NCI-H187 treated with DMSO at 0.1 percent for 48 hours (cell line): ENCODE measurements around the gene MAS1L.

Experiments used
- DNase-seq: peaks from one replicate; lab custom pipeline; 2025; lab: John Stamatoyannopoulos, UW

MAS1L gene, protein sequence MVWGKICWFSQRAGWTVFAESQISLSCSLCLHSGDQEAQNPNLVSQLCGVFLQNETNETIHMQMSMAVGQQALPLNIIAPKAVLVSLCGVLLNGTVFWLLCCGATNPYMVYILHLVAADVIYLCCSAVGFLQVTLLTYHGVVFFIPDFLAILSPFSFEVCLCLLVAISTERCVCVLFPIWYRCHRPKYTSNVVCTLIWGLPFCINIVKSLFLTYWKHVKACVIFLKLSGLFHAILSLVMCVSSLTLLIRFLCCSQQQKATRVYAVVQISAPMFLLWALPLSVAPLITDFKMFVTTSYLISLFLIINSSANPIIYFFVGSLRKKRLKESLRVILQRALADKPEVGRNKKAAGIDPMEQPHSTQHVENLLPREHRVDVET

DNA sequence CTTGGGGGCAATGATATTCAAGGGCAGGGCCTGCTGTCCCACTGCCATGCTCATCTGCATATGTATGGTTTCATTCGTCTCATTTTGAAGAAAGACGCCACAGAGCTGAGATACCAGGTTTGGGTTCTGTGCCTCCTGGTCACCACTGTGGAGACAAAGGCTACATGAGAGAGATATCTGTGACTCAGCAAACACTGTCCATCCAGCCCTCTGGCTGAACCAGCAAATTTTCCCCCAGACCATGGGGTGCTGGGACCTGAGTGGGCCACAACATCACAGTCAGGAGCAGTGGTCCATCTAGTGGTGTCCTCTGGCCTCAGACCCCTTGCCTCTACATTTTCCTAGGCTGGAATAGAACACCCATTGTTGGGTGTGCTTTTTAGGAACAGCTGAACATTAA is at the start of gene MAS1L:
Gene MAS1L, minus strand, starts transcription at position 297 of the 400 bp plus-strand sequence. Its CDS starts 54 bp downstream, at position 243.
- no peak for DNase-seq

DNA sequence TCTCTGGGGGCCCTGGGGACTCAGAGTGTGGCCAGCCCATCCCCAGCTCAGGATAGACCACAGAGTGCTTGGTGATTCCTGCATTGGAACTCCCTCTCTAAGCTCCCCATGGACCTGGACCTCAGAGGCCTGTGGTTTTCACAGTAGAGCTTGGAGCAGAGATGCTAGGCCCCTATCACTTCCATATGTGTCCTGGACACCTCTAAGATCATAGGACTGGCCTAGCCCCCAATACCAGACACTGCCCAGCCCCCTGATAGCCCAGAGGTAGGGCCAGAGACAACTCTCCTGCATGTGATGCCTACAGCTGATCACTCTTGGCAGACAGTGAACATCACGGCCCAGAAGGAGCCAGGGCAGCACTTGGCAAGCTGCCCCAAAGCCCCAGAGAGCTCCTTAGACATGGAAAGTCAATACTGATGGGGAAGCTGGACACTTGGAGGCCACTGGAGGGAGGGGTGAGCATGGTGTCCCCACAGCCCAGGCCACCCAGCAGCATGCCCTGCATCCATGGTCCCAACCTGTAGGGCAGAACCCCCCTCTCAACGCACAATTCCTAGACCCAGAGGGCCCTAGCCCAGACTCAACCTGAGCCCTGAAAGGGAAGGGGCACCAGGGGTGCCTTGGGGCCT is 44.7 kb upstream of the MAS1L start:
- no peak for DNase-seq

DNA sequence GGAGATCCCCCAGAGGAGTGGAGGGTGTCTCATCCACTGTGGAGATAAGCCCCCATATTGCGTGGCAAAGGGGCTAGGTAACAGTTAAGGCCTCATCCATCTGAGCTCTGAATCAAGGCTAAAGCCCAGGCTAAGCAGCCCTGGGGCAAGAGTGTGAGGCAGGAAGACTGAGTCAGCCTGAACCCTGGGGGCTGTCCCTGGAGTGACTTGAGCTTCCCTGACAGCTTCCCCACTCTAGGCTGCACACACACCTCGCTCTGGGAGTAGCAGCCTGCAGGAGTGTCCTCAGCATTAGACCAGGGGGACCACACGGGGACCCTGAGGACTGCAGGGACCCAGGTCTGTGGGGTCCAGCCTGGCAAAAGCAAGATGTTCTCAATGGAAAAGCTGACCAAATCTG is 43.9 kb upstream of the MAS1L start:
- no peak for DNase-seq

- DNase-seq, result no peak
Measured at GRCh38 chr6:29530671-29531310, 43.0 kb upstream of the MAS1L start.

- DNase-seq, result no peak
Measured at GRCh38 chr6:29529956-29530355, 42.2 kb upstream of the MAS1L start.

GRCh38 chr6:29528988-29529560 is 41.3 kb upstream of the MAS1L start:
- DNase-seq, result no peak

DNA sequence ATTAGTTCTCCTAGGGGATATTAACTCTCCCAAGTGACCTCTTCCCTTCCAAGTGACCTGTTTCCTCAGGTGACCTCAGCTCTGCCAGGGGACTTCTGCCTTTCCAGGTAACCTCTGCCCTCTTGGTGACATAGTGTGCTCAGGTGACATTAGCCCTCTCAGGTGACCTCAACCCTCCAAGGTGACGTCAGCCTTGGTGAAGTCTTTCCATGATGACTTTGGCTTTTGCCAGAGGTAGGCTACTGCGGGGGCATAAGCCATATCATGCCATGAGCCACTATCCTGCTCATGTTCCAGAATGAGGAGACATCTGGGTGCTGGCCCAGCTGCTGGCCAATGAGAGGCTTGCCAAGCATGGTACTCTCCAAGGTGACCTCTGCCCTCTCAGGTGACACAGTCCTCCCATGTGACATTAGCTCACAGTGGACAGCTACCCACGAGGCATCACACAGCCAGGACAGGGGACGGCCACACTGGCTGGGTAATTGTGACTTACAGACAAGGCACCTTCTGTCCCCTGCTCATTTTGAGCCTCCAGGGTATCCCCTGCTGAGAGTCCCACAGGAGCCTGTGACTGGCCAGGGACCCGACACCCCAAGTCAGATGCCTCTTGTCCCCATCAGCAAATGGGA is 40.7 kb upstream of the MAS1L start:
- DNase-seq, result no peak

- DNase-seq, result no peak
Measured at GRCh38 chr6:29527564-29527963, 39.8 kb upstream of the MAS1L start.

DNA sequence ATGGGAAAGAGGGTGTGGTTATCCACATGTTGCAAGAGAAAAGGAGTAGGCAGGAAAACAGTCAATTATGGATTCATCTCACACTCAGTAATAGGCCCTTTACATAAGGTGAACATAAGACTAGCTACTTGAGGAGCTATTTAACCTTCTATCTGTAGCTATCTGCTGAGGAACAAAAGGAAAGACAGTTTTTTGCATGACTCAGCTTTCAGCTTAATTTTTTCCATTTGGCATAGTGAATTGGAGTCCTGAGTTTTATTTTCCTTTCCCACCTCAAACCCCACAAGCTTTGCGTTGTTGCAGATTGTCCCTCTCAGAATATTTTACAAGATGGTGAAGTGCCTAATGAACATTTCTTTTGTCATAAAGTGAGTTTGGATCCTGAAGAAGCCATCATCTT is 39.4 kb upstream of the MAS1L start:
- no peak for DNase-seq

GRCh38 chr6:29525311-29525639 is 37.5 kb upstream of the MAS1L start:
- no peak for DNase-seq

GRCh38 chr6:29524444-29525310 is 36.9 kb upstream of the MAS1L start:
- DNase-seq, result no peak

DNA sequence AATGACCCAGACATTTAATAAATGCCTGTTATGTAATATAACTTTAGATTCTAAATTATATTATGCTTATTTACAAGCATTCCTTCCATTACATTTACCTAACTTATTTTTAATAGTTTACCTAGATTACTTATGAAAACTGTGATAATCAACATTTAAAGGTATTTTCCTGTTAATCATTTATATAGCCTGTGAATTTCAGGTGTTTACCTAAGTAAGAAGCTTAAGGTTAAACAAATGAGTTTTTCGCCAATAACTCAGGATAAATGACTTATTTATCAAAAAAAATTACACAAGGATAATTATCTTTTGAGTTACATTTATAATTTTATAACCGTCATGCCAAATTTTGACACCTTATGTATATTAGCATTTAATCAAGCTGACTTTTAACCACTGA is 36.3 kb upstream of the MAS1L start:
- DNase-seq, result no peak

DNA sequence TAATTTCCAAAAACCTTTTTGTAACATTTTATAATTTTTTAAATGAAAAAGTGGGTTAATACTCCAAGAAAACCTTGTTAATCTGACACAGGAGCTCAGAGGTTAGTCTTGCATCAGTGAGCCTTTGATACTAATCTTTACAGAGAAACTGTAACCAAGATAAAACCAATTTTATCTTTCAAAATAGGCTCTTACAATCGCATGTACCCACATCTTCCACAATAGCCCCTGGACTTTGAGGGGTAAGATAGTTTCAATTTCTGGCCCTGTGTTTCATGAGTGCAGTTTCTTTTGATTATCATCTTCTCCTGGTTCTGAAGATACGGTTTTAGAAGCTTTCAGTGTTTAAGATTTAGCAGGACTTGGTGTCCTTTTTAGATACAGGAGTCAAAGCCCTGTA is 34.5 kb upstream of the MAS1L start:
- DNase-seq, result no peak

- no peak for DNase-seq
Measured at GRCh38 chr6:29521006-29521680, 33.4 kb upstream of the MAS1L start.

DNA sequence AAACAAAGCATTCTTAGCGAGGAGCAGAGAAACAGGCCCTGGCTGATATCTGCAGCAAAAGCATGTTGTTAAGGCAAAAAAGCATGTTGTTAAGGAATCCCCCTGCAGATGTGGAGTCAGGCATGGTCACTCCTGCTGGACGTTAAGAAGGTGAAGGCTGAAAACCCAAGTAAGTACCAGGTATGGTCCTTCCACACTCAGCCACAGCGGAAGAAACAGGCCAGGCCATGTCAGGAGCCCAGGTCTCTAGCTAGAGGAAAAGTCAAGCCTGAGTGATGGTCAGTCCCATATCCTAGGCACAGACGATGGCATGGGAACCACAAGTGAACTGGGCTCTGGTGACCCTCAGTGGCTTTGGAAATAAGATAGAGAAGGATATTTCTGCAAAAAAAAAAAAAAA is 32.5 kb upstream of the MAS1L start:
- DNase-seq, result no peak

DNA sequence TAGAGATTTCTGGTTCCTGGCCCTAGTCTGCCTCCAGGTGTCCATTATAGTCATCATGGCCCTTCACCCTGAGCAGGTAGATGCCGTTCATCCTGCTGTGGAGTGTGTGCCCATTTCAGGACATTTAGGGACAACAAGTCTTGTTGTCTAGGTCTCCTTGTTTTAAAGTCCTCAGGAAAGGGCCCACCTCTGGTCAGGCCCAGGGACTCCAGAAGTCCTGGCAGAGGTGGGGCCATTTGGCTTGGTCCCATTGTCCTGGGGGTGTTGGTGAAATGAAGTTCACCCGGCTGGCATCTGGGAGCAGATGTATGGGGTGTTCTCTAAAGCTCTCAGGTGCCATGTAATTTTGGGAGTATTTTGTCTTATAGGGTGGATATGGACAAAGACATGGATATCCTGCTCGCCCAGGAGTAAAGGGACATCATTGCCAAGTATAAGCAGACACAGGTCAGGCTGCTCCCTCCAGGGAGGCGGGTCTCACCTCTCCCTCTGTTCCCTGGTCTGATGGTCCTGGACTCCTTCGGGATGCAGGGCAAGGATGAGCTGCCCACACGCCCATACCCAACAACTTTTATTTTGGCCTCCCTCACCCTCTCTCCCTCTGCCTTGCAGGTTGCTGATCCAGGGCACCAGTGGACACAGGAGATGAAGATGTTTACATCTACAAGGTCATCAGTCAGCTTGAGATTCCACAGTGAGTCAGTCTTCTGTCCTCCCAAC is 31.7 kb upstream of the MAS1L start:
- no peak for DNase-seq

- no peak for DNase-seq
Measured at GRCh38 chr6:29517728-29518440, 30.1 kb upstream of the MAS1L start.

DNA sequence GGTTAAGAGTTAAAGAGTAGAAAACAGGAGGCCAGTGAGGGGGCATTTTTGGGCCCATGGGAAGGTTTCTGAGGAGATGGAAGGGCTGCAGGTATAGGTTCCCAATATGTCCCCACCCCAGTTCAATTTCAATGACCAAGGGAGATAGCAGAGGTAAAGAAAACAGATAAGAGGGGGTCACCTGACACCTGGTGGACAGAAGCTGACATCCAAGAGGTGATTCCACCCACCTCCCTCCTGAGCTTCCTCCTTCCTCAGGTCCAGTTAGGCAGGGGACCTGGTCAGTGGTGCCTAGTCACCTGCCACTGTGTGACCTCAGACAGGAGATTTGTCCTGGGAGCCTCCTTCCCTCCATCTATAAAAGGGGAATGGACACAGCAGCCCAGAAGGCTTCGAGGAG is 29.5 kb upstream of the MAS1L start:
- no peak for DNase-seq

DNA sequence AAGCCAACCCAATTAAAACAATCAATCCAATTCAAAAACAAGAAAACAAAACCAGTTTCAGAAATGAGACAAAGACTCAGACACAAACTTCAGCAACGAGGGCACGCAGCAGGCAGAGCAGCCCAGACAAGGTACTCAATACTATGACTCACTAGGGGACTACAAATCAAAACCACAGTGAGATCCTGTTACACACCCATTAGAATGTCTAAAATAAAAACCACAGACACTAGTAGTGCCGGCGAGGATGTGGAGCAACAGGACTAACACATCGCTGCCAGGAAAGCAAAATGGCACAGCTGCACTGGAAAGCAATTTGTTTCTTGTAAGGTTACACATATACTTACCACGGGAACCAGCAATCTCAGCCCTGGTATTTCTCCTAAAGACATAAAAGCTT is 28.4 kb upstream of the MAS1L start:
- no peak for DNase-seq
